GM12878 (cell line): ENCODE results near the gene FNDC3A. TPM values are rescaled to one million over a fixed set of nuclear protein-coding genes. Genes with fewer than 3 reads are reported as not detected.

Experiments used
- ATAC-seq: fragments of 200-7000 bp; cut with Tn5 transposase; 3 replicates; pipeline ENCODE4 v1.9.1; 2020; ENCODE audit warnings: mild to moderate bottlenecking, moderate library complexity
- BruUV-seq: library from RNA; stranded (reverse); fragments of 400-500 nt; replicated peaks from 2 replicates; lab custom pipeline; 2021; lab: Mats Ljungman, UMichigan
- CTCF ChIA-PET: fragments of 300-600 bp; sonication (Branson Sonifier 250); formaldehyde crosslinking; extraction: SDS; loops from one replicate; lab custom pipeline; 2021; ENCODE audit warnings: inconsistent platforms; lab: Yijun Ruan, JAX
- POLR2A ChIA-PET: fragments of 350-600 bp; formaldehyde crosslinking; extraction: SDS; loops from one replicate; lab custom pipeline; 2021; ENCODE audit warnings: inconsistent platforms; lab: Charles Lee
- RAD21 ChIA-PET: fragments of 300-600 bp; sonication (Branson Sonifier 250); formaldehyde crosslinking; loops from one replicate; lab custom pipeline; 2023; ENCODE audit warnings: antibody characterized with exemption; ENCODE audit not compliant: unreplicated experiment; lab: Charles Lee
- SMC1A ChIA-PET: fragments of 300-600 bp; sonication (Branson Sonifier 250); formaldehyde crosslinking; loops from one replicate; lab custom pipeline; 2023; ENCODE audit not compliant: unreplicated experiment, uncharacterized antibody; lab: Charles Lee
- DNase-seq: peaks from one replicate; pipeline ENCODE4 v3.0.0-alpha.2; 2011; ENCODE audit warnings: low read depth, low spot score
- FAIRE-seq: peaks from 3 replicates; lab custom pipeline; 2011; peaks lifted over from hg19 to GRCh38; lab: Jason Lieb, UNC
- H2AFZ ChIP-seq: 2 replicates; pipeline ENCODE4 v1.6.0; 2011; ENCODE audit warnings: low read depth, low read length, control low read depth; ENCODE audit not compliant: control insufficient read depth
- H3K27ac ChIP-seq: 2 replicates; pipeline ENCODE4 v1.5.1; 2011; ENCODE audit warnings: control low read depth; ENCODE audit not compliant: control insufficient read depth, insufficient read depth
- H3K27me3 ChIP-seq, 2 experiments: replicated peaks in 1 of 2; 2 replicates each; pipeline versions ENCODE4 v1.6.0 to v1.6.1; 2011; ENCODE audit warnings: low read length in 1 of 2; ENCODE audit not compliant: control insufficient read depth in 2 of 2, insufficient read depth in 2 of 2
- H3K36me3 ChIP-seq, 2 experiments: 2 replicates each; pipeline ENCODE4 v1.5.1; 2011; ENCODE audit warnings: low read length in 1 of 2; ENCODE audit not compliant: control insufficient read depth in 2 of 2, insufficient read depth in 2 of 2
- H3K4me1 ChIP-seq: 2 replicates; pipeline ENCODE4 v1.6.1; 2011; ENCODE audit warnings: mild to moderate bottlenecking, low read length, moderate library complexity, mixed read lengths; ENCODE audit not compliant: control insufficient read depth, insufficient read depth
- H3K4me2 ChIP-seq: 2 replicates; pipeline ENCODE4 v1.6.0; 2011; ENCODE audit warnings: control low read depth; ENCODE audit not compliant: control insufficient read depth, insufficient read depth
- H3K4me3 ChIP-seq: fragments of 200-600 bp; sonication (generic); 2 replicates; pipeline ENCODE4 v1.5.1; 2016
- H3K79me2 ChIP-seq: 2 replicates; pipeline ENCODE4 v1.6.0; 2011; ENCODE audit warnings: low read length; ENCODE audit not compliant: control insufficient read depth, insufficient read depth
- H3K9ac ChIP-seq: 2 replicates; pipeline ENCODE4 v1.8.0; 2011; ENCODE audit warnings: low read length, control low read depth, mixed read lengths; ENCODE audit not compliant: control insufficient read depth, insufficient read depth
- H3K9me3 ChIP-seq: replicated peaks from 3 replicates; pipeline ENCODE4 v1.5.1; 2011; ENCODE audit warnings: mild to moderate bottlenecking, low read length; ENCODE audit not compliant: control insufficient read depth, insufficient read depth
- H4K20me1 ChIP-seq: 2 replicates; pipeline ENCODE4 v1.6.0; 2011; ENCODE audit not compliant: control insufficient read depth, insufficient read depth
- CBX5 ChIP-seq: sonication (generic); IDR thresholded peaks from 2 replicates; pipeline ENCODE4 v1.6.1; 2016; ENCODE audit warnings: low read depth, moderate library complexity, mild to moderate bottlenecking, inconsistent platforms
- EP300 ChIP-seq, 2 experiments: fragments of 150-350 bp in 1 of 2; IDR thresholded peaks; 2 replicates each; pipeline ENCODE4 v1.6.1; 2011 to 2012; ENCODE audit warnings: low read depth in 2 of 2, low read length in 2 of 2, borderline replicate concordance in 1 of 2, improper control_type of control experiment in 1 of 2, inconsistent platforms in 1 of 2; ENCODE audit not compliant: control insufficient read depth in 1 of 2
- ESRRA ChIP-seq: IDR thresholded peaks from 2 replicates; pipeline ENCODE4 v1.6.1; 2012; ENCODE audit warnings: mild to moderate bottlenecking, low read length, improper control_type of control experiment
- GATAD2B ChIP-seq: fragments of 450-650 bp; conservative IDR thresholded peaks from 2 replicates; pipeline ENCODE4 v1.6.1; 2017; ENCODE audit warnings: low read depth, mild to moderate bottlenecking, moderate library complexity
- HCFC1 ChIP-seq: fragments of 150-350 bp; IDR thresholded peaks from 2 replicates; pipeline ENCODE4 v1.6.1; 2014; ENCODE audit warnings: low read length
- IKZF1 ChIP-seq: fragments of 450-650 bp; conservative IDR thresholded peaks from 2 replicates; pipeline ENCODE4 v1.6.1; 2017; ENCODE audit warnings: antibody characterized with exemption, mild to moderate bottlenecking
- MYC ChIP-seq: IDR thresholded peaks from 2 replicates; pipeline ENCODE4 v1.6.1; 2011; ENCODE audit warnings: mild to moderate bottlenecking, low read length, moderate library complexity, inconsistent platforms; ENCODE audit not compliant: insufficient read depth, insufficient replicate concordance, insufficient read length, severe bottlenecking
- NBN ChIP-seq: fragments of 450-650 bp; IDR thresholded peaks from 2 replicates; pipeline ENCODE4 v1.6.1; 2016
- NFIC ChIP-seq: IDR thresholded peaks from 2 replicates; pipeline ENCODE4 v1.6.1; 2012; ENCODE audit warnings: low read depth, mild to moderate bottlenecking, inconsistent platforms, low read length, moderate library complexity
- NKRF ChIP-seq: fragments of 450-650 bp; conservative IDR thresholded peaks from 2 replicates; pipeline ENCODE4 v1.6.1; 2017; ENCODE audit warnings: mild to moderate bottlenecking, moderate library complexity
- NRF1 ChIP-seq: conservative IDR thresholded peaks from 2 replicates; pipeline ENCODE4 v1.6.1; 2011; ENCODE audit warnings: mild to moderate bottlenecking, low read depth, low read length, improper control_type of control experiment
- PML ChIP-seq: IDR thresholded peaks from 2 replicates; pipeline ENCODE4 v1.6.1; 2012; ENCODE audit warnings: low read length, inconsistent platforms
- SIX5 ChIP-seq: IDR thresholded peaks from 2 replicates; pipeline ENCODE4 v1.6.1; 2011; ENCODE audit warnings: mild to moderate bottlenecking, low read depth, low read length, moderate library complexity; ENCODE audit not compliant: severe bottlenecking
- SMC3 ChIP-seq: IDR thresholded peaks from 2 replicates; pipeline ENCODE4 v1.6.1; 2011; ENCODE audit warnings: low read length, improper control_type of control experiment, borderline replicate concordance
- SRF ChIP-seq, 2 experiments: IDR thresholded peaks; 2 replicates each; pipeline ENCODE4 v1.6.1; 2011; ENCODE audit warnings: low read depth in 2 of 2, low read length in 2 of 2, mild to moderate bottlenecking in 1 of 2, moderate library complexity in 1 of 2
- ZZZ3 ChIP-seq: IDR thresholded peaks from 2 replicates; pipeline ENCODE4 v1.6.1; 2011; ENCODE audit warnings: low read depth; ENCODE audit not compliant: control insufficient read depth, insufficient read length
- WGBS: methylation state at CpG from one replicate; pipeline ENCODE4 v1.1.6; 2016; ENCODE audit warnings: low lambda C conversion rate; ENCODE audit not compliant: insufficient replicate concordance, insufficient coverage; ENCODE audit errors: missing lambda C conversion rate; 5-methylcytosine and 5-hydroxymethylcytosine counted together
- in situ Hi-C: fragments of 300-500 bp; cut with MboI; formaldehyde crosslinking; loops from 9 replicates; pipeline ENCODE4 v1.14.3; 2018; ENCODE audit warnings: mixed read lengths
- intact Hi-C: fragments of 100-400 bp; cut with micrococcal nuclease; formaldehyde crosslinking; loops from one replicate; pipeline ENCODE4 v1.14.2; 2022; ENCODE audit not compliant: unreplicated experiment
- polyA plus RNA-seq, 11 experiments: library from polyadenylated mRNA; depleted of rRNA in 4 of 11; unstranded in 6 of 11; stranded (reverse) in 5 of 11; fragments of >200 nt; fragmentation: Nextera tagmentation in 4 of 11; fragmentation: Illumina TruSeq in 1 of 11; extraction: Ambion mirVana in 4 of 11; extraction: Trizol in 1 of 11; gene quantifications; 1 replicate in 1 of 11; 2 replicates in 10 of 11; pipeline versions ENCODE4 v1.2.1 to v1.2.3, GENCODE V29; 2011 to 2016; ENCODE audit warnings: inconsistent platforms in 2 of 11, missing spikeins in 2 of 11, low read depth in 1 of 11
- total RNA-seq, 4 experiments: library from RNA; depleted of rRNA in 3 of 4; stranded (reverse); fragments of >200 nt in 3 of 4; fragmentation: Illumina TruSeq in 1 of 4; extraction: Trizol in 1 of 4; gene quantifications; 2 replicates each; pipeline versions ENCODE4 v1.2.1 to v1.2.3, GENCODE V29; 2013 to 2021

FNDC3A gene
- total and polyA plus RNA-seq, 10 of the 15 experiments (the other 5 are each of a cell fraction or from before 2014, with no cell fraction given) = 6.3 to 46.4 (median 22.8) TPM

- DNase-seq = no peak
- H3K27me3 ChIP-seq = no peaks in the 10 kb centered on the region
- ChIA-PET POLR2A (no interaction called here), RAD21 (no interaction called here), SMC1A (no interaction called here), CTCF (no interaction called here)
- 45% methylated on average over 6 of the region's 6 CpGs for WGBS
- TF ChIP-seq NFIC (no peak), HCFC1 (no peak)
- H3K27ac ChIP-seq = no peak overlapping the region
- H3K4me1 ChIP-seq = no peaks in the 10 kb centered on the region
- H2AFZ ChIP-seq = no peak overlapping the region
- no peaks in the 10 kb centered on the region for H3K79me2 ChIP-seq
- BruUV-seq = no TSS peak
- intact Hi-C loops (no loop called here), in situ Hi-C loops (no loop called here)
- H3K4me2 ChIP-seq = no peak overlapping the region
- H3K4me3 ChIP-seq = no peak overlapping the region
- no peaks in the 10 kb centered on the region for H3K36me3 ChIP-seq
- FAIRE-seq = no peak
- ATAC-seq = no peak
- H3K9ac ChIP-seq = no peak overlapping the region
- no peaks in the 10 kb centered on the region for H4K20me1 ChIP-seq
- no peaks in the 10 kb centered on the region for H3K9me3 ChIP-seq
Measured at GRCh38 chr13:48954081-48954480, 21.6 kb upstream of the FNDC3A start.

DNA sequence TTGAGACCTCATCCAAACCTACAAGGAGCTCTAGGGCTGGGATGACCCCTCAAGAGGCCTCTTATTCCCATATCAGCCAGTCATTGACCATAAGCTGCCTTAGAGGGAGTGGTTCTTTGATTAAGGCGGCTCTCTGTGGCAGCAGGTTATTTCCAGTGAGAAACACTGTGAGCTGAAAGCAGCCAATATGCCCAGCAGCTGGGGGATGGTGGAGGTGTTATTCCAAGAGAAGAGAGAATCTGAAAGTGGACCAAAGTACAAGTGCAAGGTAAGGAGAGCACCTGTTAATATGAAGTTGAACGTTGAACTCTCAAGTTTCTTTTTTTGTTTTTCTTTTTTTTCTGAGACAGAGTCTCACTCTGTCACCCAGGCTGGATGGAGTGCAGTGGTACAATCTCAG lies 20.2 kb upstream of the FNDC3A start:
- no peak overlapping the region for H2AFZ ChIP-seq
- no peak for FAIRE-seq
- H3K9me3 ChIP-seq = no peaks in the 10 kb centered on the region; the same call in 2 of the 3 replicates
- H3K4me2 ChIP-seq = no peak overlapping the region
- WGBS = 21% methylated on average over 2 of the region's 2 CpGs
- no peak overlapping the region for H3K4me3 ChIP-seq
- intact Hi-C loops = no loop called here
- H3K79me2 ChIP-seq = no peaks in the 10 kb centered on the region
- no TSS peak for BruUV-seq
- POLR2A ChIA-PET = no interaction called here
- H3K9ac ChIP-seq = no peak overlapping the region
- CTCF ChIA-PET = interaction anchor here (0.6 to 0.9 kb wide), 2 partner anchors 8 to 36 kb away, joined by 3 to 4 read pairs; no protein-coding TSS in a partner anchor
- no peaks in the 10 kb centered on the region for H4K20me1 ChIP-seq
- in situ Hi-C loops = no loop called here
- H3K27me3 ChIP-seq = no peaks in the 10 kb centered on the region
- no peaks in the 10 kb centered on the region for H3K36me3 ChIP-seq
- H3K27ac ChIP-seq = no peak overlapping the region
- H3K4me1 ChIP-seq = no peaks in the 10 kb centered on the region
- SMC1A ChIA-PET = no interaction called here
- no peak for DNase-seq
- no peak for ATAC-seq
- RAD21 ChIA-PET = no interaction called here
- TF ChIP-seq PML (no peak), NBN (no peak), MYC (no peak), CBX5 (no peak), GATAD2B (no peak), EP300 (IDR thresholded peaks at IDR 0.05; ENCODE audit: borderline replicate concordance in 1 of 2, control insufficient read depth in 1 of 2, low read depth in 2 of 2, low read length in 2 of 2) (no peak), IKZF1 (no peak), SIX5 (no peak), ESRRA (no peak), NRF1 (no peak), SMC3 (no peak), NKRF (no peak), ZZZ3 (no peak), SRF (IDR thresholded peaks at IDR 0.05; ENCODE audit: low read depth in 2 of 2, low read length in 2 of 2) (no peak)
